GM12878 (cell line): ENCODE results near the gene ING3. TPM values are rescaled to one million over a fixed set of nuclear protein-coding genes. Genes with fewer than 3 reads are reported as not detected.
"Not testable (repeated sequence)": the region's sequence is repeated elsewhere in the genome, so short reads cannot be mapped to it uniquely, and the experiment has no call there.

Experiments used
- ATAC-seq: fragments of 200-7000 bp; cut with Tn5 transposase; 3 replicates; pipeline ENCODE4 v1.9.1; 2020; ENCODE audit warnings: mild to moderate bottlenecking, moderate library complexity
- BruUV-seq: library from RNA; stranded (reverse); fragments of 400-500 nt; replicated peaks from 2 replicates; lab custom pipeline; 2021; lab: Mats Ljungman, UMichigan
- CTCF ChIA-PET: fragments of 300-600 bp; sonication (Branson Sonifier 250); formaldehyde crosslinking; extraction: SDS; loops from one replicate; lab custom pipeline; 2021; ENCODE audit warnings: inconsistent platforms; lab: Yijun Ruan, JAX
- POLR2A ChIA-PET: fragments of 350-600 bp; formaldehyde crosslinking; extraction: SDS; loops from one replicate; lab custom pipeline; 2021; ENCODE audit warnings: inconsistent platforms; lab: Charles Lee
- RAD21 ChIA-PET: fragments of 300-600 bp; sonication (Branson Sonifier 250); formaldehyde crosslinking; loops from one replicate; lab custom pipeline; 2023; ENCODE audit warnings: antibody characterized with exemption; ENCODE audit not compliant: unreplicated experiment; lab: Charles Lee
- SMC1A ChIA-PET: fragments of 300-600 bp; sonication (Branson Sonifier 250); formaldehyde crosslinking; loops from one replicate; lab custom pipeline; 2023; ENCODE audit not compliant: unreplicated experiment, uncharacterized antibody; lab: Charles Lee
- DNase-seq: peaks from one replicate; pipeline ENCODE4 v3.0.0-alpha.2; 2011; ENCODE audit warnings: low read depth, low spot score
- FAIRE-seq: peaks from 3 replicates; lab custom pipeline; 2011; peaks lifted over from hg19 to GRCh38; lab: Jason Lieb, UNC
- H2AFZ ChIP-seq: 2 replicates; pipeline ENCODE4 v1.6.0; 2011; ENCODE audit warnings: low read depth, low read length, control low read depth; ENCODE audit not compliant: control insufficient read depth
- H3K27ac ChIP-seq: 2 replicates; pipeline ENCODE4 v1.5.1; 2011; ENCODE audit warnings: control low read depth; ENCODE audit not compliant: control insufficient read depth, insufficient read depth
- H3K27me3 ChIP-seq, 2 experiments: replicated peaks in 1 of 2; 2 replicates each; pipeline versions ENCODE4 v1.6.0 to v1.6.1; 2011; ENCODE audit warnings: low read length in 1 of 2; ENCODE audit not compliant: control insufficient read depth in 2 of 2, insufficient read depth in 2 of 2
- H3K36me3 ChIP-seq, 2 experiments: 2 replicates each; pipeline ENCODE4 v1.5.1; 2011; ENCODE audit warnings: low read length in 1 of 2; ENCODE audit not compliant: control insufficient read depth in 2 of 2, insufficient read depth in 2 of 2
- H3K4me1 ChIP-seq: 2 replicates; pipeline ENCODE4 v1.6.1; 2011; ENCODE audit warnings: mild to moderate bottlenecking, low read length, moderate library complexity, mixed read lengths; ENCODE audit not compliant: control insufficient read depth, insufficient read depth
- H3K4me2 ChIP-seq: 2 replicates; pipeline ENCODE4 v1.6.0; 2011; ENCODE audit warnings: control low read depth; ENCODE audit not compliant: control insufficient read depth, insufficient read depth
- H3K4me3 ChIP-seq: fragments of 200-600 bp; sonication (generic); 2 replicates; pipeline ENCODE4 v1.5.1; 2016
- H3K79me2 ChIP-seq: 2 replicates; pipeline ENCODE4 v1.6.0; 2011; ENCODE audit warnings: low read length; ENCODE audit not compliant: control insufficient read depth, insufficient read depth
- H3K9ac ChIP-seq: 2 replicates; pipeline ENCODE4 v1.8.0; 2011; ENCODE audit warnings: low read length, control low read depth, mixed read lengths; ENCODE audit not compliant: control insufficient read depth, insufficient read depth
- H3K9me3 ChIP-seq: replicated peaks from 3 replicates; pipeline ENCODE4 v1.5.1; 2011; ENCODE audit warnings: mild to moderate bottlenecking, low read length; ENCODE audit not compliant: control insufficient read depth, insufficient read depth
- H4K20me1 ChIP-seq: 2 replicates; pipeline ENCODE4 v1.6.0; 2011; ENCODE audit not compliant: control insufficient read depth, insufficient read depth
- EP300 ChIP-seq, 2 experiments: fragments of 150-350 bp in 1 of 2; IDR thresholded peaks; 2 replicates each; pipeline ENCODE4 v1.6.1; 2011 to 2012; ENCODE audit warnings: low read depth in 2 of 2, low read length in 2 of 2, borderline replicate concordance in 1 of 2, improper control_type of control experiment in 1 of 2, inconsistent platforms in 1 of 2; ENCODE audit not compliant: control insufficient read depth in 1 of 2
- MYB ChIP-seq: fragments of 150-350 bp; IDR thresholded peaks from 2 replicates; pipeline ENCODE4 v1.6.1; 2014; ENCODE audit warnings: mild to moderate bottlenecking, low read depth, low read length, borderline replicate concordance
- PAX5 ChIP-seq: IDR thresholded peaks from 2 replicates; pipeline ENCODE4 v1.6.1; 2011; ENCODE audit warnings: low read depth, low read length, borderline replicate concordance
- POU2F2 ChIP-seq: IDR thresholded peaks from 3 replicates; pipeline ENCODE4 v1.6.1; 2011; ENCODE audit warnings: low read depth, mild to moderate bottlenecking, low read length, borderline replicate concordance
- WGBS: methylation state at CpG from one replicate; pipeline ENCODE4 v1.1.6; 2016; ENCODE audit warnings: low lambda C conversion rate; ENCODE audit not compliant: insufficient replicate concordance, insufficient coverage; ENCODE audit errors: missing lambda C conversion rate; 5-methylcytosine and 5-hydroxymethylcytosine counted together
- in situ Hi-C: fragments of 300-500 bp; cut with MboI; formaldehyde crosslinking; loops from 9 replicates; pipeline ENCODE4 v1.14.3; 2018; ENCODE audit warnings: mixed read lengths
- intact Hi-C: fragments of 100-400 bp; cut with micrococcal nuclease; formaldehyde crosslinking; loops from one replicate; pipeline ENCODE4 v1.14.2; 2022; ENCODE audit not compliant: unreplicated experiment
- polyA plus RNA-seq, 11 experiments: library from polyadenylated mRNA; depleted of rRNA in 4 of 11; unstranded in 6 of 11; stranded (reverse) in 5 of 11; fragments of >200 nt; fragmentation: Nextera tagmentation in 4 of 11; fragmentation: Illumina TruSeq in 1 of 11; extraction: Ambion mirVana in 4 of 11; extraction: Trizol in 1 of 11; gene quantifications; 1 replicate in 1 of 11; 2 replicates in 10 of 11; pipeline versions ENCODE4 v1.2.1 to v1.2.3, GENCODE V29; 2011 to 2016; ENCODE audit warnings: inconsistent platforms in 2 of 11, missing spikeins in 2 of 11, low read depth in 1 of 11
- total RNA-seq, 4 experiments: library from RNA; depleted of rRNA in 3 of 4; stranded (reverse); fragments of >200 nt in 3 of 4; fragmentation: Illumina TruSeq in 1 of 4; extraction: Trizol in 1 of 4; gene quantifications; 2 replicates each; pipeline versions ENCODE4 v1.2.1 to v1.2.3, GENCODE V29; 2013 to 2021

The ING3 gene
- total and polyA plus RNA-seq, 10 of the 15 experiments (the other 5 are each of a cell fraction or from before 2014, with no cell fraction given), result 12.1 to 60.8 (median 28.8) TPM

DNA sequence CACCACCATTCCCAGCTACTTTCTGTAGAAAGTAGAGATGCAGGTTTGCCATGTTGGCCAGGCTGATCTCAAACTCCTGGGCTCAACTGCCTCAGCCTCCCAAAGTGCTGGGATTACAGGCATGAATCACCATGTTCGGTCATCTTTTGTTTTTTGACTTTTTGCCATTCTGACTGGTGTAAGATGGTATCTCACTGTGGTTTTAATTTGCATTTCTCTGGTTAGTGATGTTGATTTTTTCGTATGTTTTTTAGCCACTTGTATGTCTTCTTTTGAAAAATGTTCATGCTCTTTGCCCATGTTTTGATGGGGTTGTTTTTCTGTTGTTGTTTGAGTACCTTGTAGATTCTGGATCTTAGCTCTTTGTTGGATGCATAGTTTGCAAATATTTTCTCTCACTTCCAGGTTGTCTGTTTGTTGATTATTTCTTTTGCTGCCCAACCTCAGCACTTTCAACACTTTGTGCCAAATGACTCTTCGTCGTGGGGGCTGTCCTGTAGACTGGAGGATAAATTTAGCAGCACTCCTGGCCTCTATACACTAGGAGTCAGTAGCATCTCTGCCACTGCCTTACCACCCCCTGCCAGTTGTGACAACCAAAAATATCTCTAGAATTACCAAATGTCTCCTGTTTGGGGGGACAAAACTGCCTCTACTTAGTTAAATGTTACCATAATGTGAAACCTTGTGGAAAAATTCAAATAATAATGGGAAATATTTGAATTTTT lies 31.5 kb downstream of the ING3 start:
- Histone ChIP-seq H3K4me3 (no peak overlapping the region), H2AFZ (no peak overlapping the region), H3K27ac (no peak overlapping the region), H4K20me1 (no peaks in the 10 kb centered on the region), H3K9me3 (no peaks in the 10 kb centered on the region), H3K4me1 (no peaks in the 10 kb centered on the region), H3K9ac (no peak overlapping the region), H3K79me2 (no peaks in the 10 kb centered on the region), H3K27me3 (no peaks in the 10 kb centered on the region), H3K4me2 (no peak overlapping the region), H3K36me3 (no peaks in the 10 kb centered on the region)
- ChIA-PET SMC1A (no interaction called here), CTCF (interaction anchor here (0.9 to 3.1 kb wide), 3 partner anchors 8 to 190 kb away, joined by 3 to 10 read pairs (median 4); no protein-coding TSS in a partner anchor), POLR2A (no interaction called here), RAD21 (interaction anchor here (0.9 kb wide), 1 partner anchor 100 kb away, joined by 3 read pairs; no protein-coding TSS in a partner anchor)
- TF ChIP-seq POU2F2 (no peak), PAX5 (no peak), MYB (no peak), EP300 (IDR thresholded peaks at IDR 0.05; ENCODE audit: borderline replicate concordance in 1 of 2, control insufficient read depth in 1 of 2, low read depth in 2 of 2, low read length in 2 of 2) (no peak)
- ATAC-seq, result peak; percentile 75
- FAIRE-seq, result no peak
- in situ Hi-C loops, result no loop called here
- WGBS, result 16% methylated on average over 4 of the region's 4 CpGs
- intact Hi-C loops, result loop anchor here (10.0 kb wide), 1 partner anchor 1013 kb away; no protein-coding TSS in a partner anchor
- BruUV-seq, result no TSS peak
- DNase-seq, result no peak

DNA sequence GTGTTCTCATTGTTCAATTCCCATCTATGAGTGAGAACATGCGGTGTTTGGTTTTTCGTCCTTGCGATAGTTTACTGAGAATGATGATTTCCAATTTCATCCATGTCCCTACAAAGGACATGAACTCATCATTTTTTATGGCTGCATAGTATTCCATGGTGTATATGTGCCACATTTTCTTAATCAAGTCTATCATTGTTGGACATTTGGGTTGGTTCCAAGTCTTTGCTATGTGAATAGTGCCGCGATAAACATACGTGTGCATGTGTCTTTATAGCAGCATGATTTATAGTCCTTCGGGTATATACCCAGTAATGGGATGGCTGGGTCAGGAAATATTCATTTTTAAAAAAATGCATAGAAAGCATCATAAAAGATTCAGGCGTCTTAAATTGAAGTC lies 33.0 kb downstream of the ING3 start:
- POLR2A ChIA-PET, H3K27ac ChIP-seq, H3K27me3 ChIP-seq, H3K79me2 ChIP-seq, H4K20me1 ChIP-seq, DNase-seq, in situ Hi-C loops, H3K4me2 ChIP-seq, ATAC-seq, H3K36me3 ChIP-seq, RAD21 ChIA-PET, CTCF ChIA-PET, BruUV-seq, FAIRE-seq, H3K4me1 ChIP-seq, H3K9me3 ChIP-seq, H3K4me3 ChIP-seq, H3K9ac ChIP-seq, SMC1A ChIA-PET, H2AFZ ChIP-seq: not testable (repeated sequence)
- WGBS, result 83% methylated on average over 5 of the region's 8 CpGs
- intact Hi-C loops, result loop anchor here (10.0 kb wide), 1 partner anchor 1011 kb away; no protein-coding TSS in a partner anchor
